Upper lobe of left lung (tissue), 4 donors: ENCODE measurements around the gene DLGAP1.
"Not testable (repeated sequence)": the region's sequence is repeated elsewhere in the genome, so short reads cannot be mapped to it uniquely, and the experiment has no call there.

Source experiments
- CTCF ChIP-seq, 6 experiments: fragments of 450-650 bp in 4 of 6; fragments of 200-600 bp in 2 of 6; sonication (generic) in 2 of 6; IDR thresholded peaks; one replicate each; pipeline ENCODE4 v1.5.1; 2016 to 2019; ENCODE audit warnings: antibody characterized with exemption in 6 of 6
- POLR2A ChIP-seq, 4 donors: fragments of 450-650 bp; IDR thresholded peaks; one replicate each; pipeline ENCODE4 v1.5.1; 2016 to 2017; ENCODE audit warnings: antibody characterized with exemption in 4 of 4, mild to moderate bottlenecking in 2 of 4

GRCh38 chr18:3606863-3607262 lies 848.2 kb downstream of the DLGAP1 start:
- TF ChIP-seq POLR2A, CTCF (IDR thresholded peaks at IDR 0.05): not testable (repeated sequence)
